Cardiac muscle cell (in vitro differentiated cells and primary cell): Measurements from ENCODE around the gene CTSH. TPM values are rescaled to one million over a fixed set of nuclear protein-coding genes. Genes with fewer than 3 reads are reported as not detected.
A peak's percentile ranks its signal among the peaks of the same experiment; 100 is the strongest.

Experiments used
- DNase-seq, 2 donors: peaks; one replicate each; pipeline versions ENCODE4 v3.0.0 to v3.0.0-alpha.2; 2010 to 2017; ENCODE audit warnings: low read depth in 1 of 2, low spot score in 1 of 2
- H3K27ac ChIP-seq: fragments of 200-600 bp; sonication (generic); 2 replicates; pipeline ENCODE4 v1.5.1; 2016
- H3K27me3 ChIP-seq: fragments of 200-600 bp; sonication (generic); 2 replicates; pipeline ENCODE4 v1.6.0; 2016; ENCODE audit warnings: control low read depth
- H3K36me3 ChIP-seq: fragments of 200-600 bp; sonication (generic); 2 replicates; pipeline ENCODE4 v1.5.1; 2016; ENCODE audit warnings: control low read depth
- H3K4me1 ChIP-seq: fragments of 200-600 bp; sonication (generic); 2 replicates; pipeline ENCODE4 v1.8.1; 2017; ENCODE audit warnings: low read depth, mild to moderate bottlenecking, mixed run types
- H3K4me3 ChIP-seq: fragments of 200-600 bp; sonication (generic); 2 replicates; pipeline ENCODE4 v1.5.1; 2016; ENCODE audit warnings: mild to moderate bottlenecking
- H3K9me3 ChIP-seq: fragments of 200-600 bp; sonication (generic); 2 replicates; pipeline ENCODE4 v1.5.1; 2017; ENCODE audit warnings: low read depth, mild to moderate bottlenecking, control low read depth
- polyA plus RNA-seq: library from polyadenylated mRNA; unstranded; fragments of >200 nt; fragmentation: Nextera tagmentation; extraction: Ambion mirVana; gene quantifications from 2 replicates; pipeline ENCODE4 v1.2.1, GENCODE V29; 2016
- total RNA-seq: library from RNA; depleted of rRNA; stranded (reverse); fragments of >200 nt; gene quantifications from 2 replicates; pipeline ENCODE4 v1.2.3, GENCODE V29; 2016
- TF ChIP-seq, protein P1 (sequence below): IDR thresholded peaks from 2 replicates; pipeline ENCODE4 v1.5.1; 2012; ENCODE audit warnings: low read depth, mild to moderate bottlenecking, low read length

CTSH gene
- total and polyA plus RNA-seq, 2 experiments from 2014 or later, result 24.1 to 26.5 TPM

DNA sequence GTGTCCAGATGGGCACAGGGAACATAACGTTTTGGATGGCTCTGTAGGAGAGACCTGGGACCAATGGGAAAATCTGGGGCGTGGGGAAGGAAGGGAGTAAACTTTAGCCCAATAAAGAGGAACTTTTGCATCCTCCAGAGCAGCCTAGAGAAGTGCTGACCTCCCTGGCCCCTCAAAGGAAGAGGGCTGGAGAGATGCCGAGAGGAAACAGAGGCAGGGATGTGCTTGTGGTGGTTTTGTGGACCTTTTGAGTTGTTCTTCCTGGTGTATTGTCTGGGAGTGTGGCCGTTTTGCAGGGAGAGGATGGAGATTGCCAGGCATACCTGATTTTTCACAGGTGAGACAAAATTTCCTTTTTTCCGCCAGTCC is 10.2 kb downstream of the CTSH start:
- Histone ChIP-seq H3K27me3 (no peaks in the 10 kb centered on the region), H3K4me3 (no peak overlapping the region), H3K27ac (no peak overlapping the region), H3K36me3 (no peaks in the 10 kb centered on the region), H3K9me3 (no peaks in the 10 kb centered on the region), H3K4me1 (no peaks in the 10 kb centered on the region)
- DNase-seq, result no peak
- TF ChIP-seq, protein P1, sequence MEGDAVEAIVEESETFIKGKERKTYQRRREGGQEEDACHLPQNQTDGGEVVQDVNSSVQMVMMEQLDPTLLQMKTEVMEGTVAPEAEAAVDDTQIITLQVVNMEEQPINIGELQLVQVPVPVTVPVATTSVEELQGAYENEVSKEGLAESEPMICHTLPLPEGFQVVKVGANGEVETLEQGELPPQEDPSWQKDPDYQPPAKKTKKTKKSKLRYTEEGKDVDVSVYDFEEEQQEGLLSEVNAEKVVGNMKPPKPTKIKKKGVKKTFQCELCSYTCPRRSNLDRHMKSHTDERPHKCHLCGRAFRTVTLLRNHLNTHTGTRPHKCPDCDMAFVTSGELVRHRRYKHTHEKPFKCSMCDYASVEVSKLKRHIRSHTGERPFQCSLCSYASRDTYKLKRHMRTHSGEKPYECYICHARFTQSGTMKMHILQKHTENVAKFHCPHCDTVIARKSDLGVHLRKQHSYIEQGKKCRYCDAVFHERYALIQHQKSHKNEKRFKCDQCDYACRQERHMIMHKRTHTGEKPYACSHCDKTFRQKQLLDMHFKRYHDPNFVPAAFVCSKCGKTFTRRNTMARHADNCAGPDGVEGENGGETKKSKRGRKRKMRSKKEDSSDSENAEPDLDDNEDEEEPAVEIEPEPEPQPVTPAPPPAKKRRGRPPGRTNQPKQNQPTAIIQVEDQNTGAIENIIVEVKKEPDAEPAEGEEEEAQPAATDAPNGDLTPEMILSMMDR, result no peak

GRCh38 chr15:78933823-78934654 is 10.8 kb downstream of the CTSH start:
- TF ChIP-seq, protein P1, result no peak
- Histone ChIP-seq H3K4me3 (no peak overlapping the region), H3K4me1 (no peaks in the 10 kb centered on the region), H3K9me3 (no peaks in the 10 kb centered on the region), H3K27ac (no peak overlapping the region), H3K27me3 (no peaks in the 10 kb centered on the region), H3K36me3 (no peaks in the 10 kb centered on the region)
- DNase-seq, result peak in 1 of 2 donors; percentile 55

- Histone ChIP-seq H3K27ac (no peak overlapping the region), H3K27me3 (no peaks in the 10 kb centered on the region), H3K36me3 (no peaks in the 10 kb centered on the region), H3K4me1 (no peaks in the 10 kb centered on the region), H3K9me3 (no peaks in the 10 kb centered on the region), H3K4me3 (no peak overlapping the region)
- DNase-seq, result no peak
- TF ChIP-seq, protein P1, result no peak
Observed at GRCh38 chr15:78933187-78933822, 11.5 kb downstream of the CTSH start.

- Histone ChIP-seq H3K4me1 (no peaks in the 10 kb centered on the region), H3K36me3 (no peaks in the 10 kb centered on the region), H3K9me3 (no peaks in the 10 kb centered on the region), H3K27me3 (no peaks in the 10 kb centered on the region), H3K27ac (no peak overlapping the region), H3K4me3 (no peak overlapping the region)
- TF ChIP-seq, protein P1, result no peak
- no peak for DNase-seq
Observed at GRCh38 chr15:78932258-78932808, 12.5 kb downstream of the CTSH start.

DNA sequence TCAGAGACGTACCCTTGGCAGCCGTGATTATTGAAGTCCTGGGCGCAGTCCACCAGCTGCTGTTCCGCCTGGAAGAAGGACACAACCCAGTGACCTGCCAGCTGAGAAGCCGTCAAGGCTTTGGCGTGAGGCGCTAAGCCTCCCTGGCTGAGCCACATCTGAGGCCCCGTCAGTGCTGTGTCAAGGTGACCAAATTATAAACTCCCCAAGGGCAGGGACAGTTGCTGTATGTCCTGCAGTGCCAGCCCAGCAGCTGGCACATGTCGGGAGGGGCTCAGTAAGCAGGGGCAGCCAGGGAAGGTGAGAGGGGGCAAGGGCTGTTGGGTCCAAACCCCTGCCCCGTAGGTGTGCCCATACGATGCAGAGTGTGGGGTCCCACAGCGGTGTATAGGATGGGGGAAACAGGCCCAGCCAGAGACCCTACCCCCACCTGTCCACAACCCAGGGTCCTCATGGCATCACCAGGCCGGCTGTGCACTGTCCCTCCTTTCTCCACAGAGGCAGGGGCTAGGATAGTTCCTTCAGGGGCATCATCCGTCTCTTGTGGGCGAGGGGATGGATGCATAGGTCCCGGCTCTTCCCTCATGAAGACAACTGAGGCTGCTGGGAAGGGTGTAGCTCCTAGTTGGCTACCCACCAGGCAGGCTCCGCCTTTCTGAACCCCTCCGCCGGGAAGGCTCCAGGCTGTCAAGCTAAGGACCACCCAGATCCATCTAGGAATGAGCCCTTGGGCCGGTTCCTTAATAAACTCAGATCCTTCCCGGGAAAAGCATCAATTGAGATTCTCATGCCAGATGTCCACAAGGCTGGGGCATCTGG is 13.2 kb downstream of the CTSH start:
- H3K4me1 ChIP-seq, result no peaks in the 10 kb centered on the region
- no peaks in the 10 kb centered on the region for H3K27me3 ChIP-seq
- TF ChIP-seq, protein P1, result no peak
- DNase-seq, result no peak
- H3K4me3 ChIP-seq, result no peak overlapping the region
- no peaks in the 10 kb centered on the region for H3K9me3 ChIP-seq
- H3K36me3 ChIP-seq, result no peaks in the 10 kb centered on the region
- no peak overlapping the region for H3K27ac ChIP-seq
